ENCODE measurements around the gene ZNF280B. TPM values are rescaled to one million over a fixed set of nuclear protein-coding genes. Genes with fewer than 3 reads are reported as not detected.

The ZNF280B gene
- total RNA-seq, 2 experiments from 2014 or later: 1.7 to 1.8 TPM

Other genes starting within 250 kb of the ZNF280B start
- not detected for gene ZNF280A, start 11.5 kb upstream of the ZNF280B start, total RNA-seq
- not detected for gene PRAME, start 50.5 kb upstream of the ZNF280B start, total RNA-seq
- not detected for gene GGTLC2, start 135.9 kb upstream of the ZNF280B start, total RNA-seq